HCT116 (cell line): Measurements from ENCODE around the gene OPRL1.

Experiments used
- EZH2phosphoT487 ChIP-seq: fragments of 200-600 bp; IDR thresholded peaks from 2 replicates; pipeline ENCODE4 v1.6.1; 2018; ENCODE audit warnings: antibody characterized with exemption, borderline replicate concordance
- POLR2AphosphoS5 ChIP-seq: IDR thresholded peaks from 2 replicates; pipeline ENCODE4 v1.6.1; 2011; ENCODE audit warnings: mild to moderate bottlenecking, low read depth, low read length, moderate library complexity
- YY1 ChIP-seq: IDR thresholded peaks from 2 replicates; pipeline ENCODE4 v1.6.1; 2011; ENCODE audit warnings: low read length, low read depth, moderate library complexity, mild to moderate bottlenecking; ENCODE audit not compliant: insufficient replicate concordance; ENCODE audit errors: extremely low read depth

DNA sequence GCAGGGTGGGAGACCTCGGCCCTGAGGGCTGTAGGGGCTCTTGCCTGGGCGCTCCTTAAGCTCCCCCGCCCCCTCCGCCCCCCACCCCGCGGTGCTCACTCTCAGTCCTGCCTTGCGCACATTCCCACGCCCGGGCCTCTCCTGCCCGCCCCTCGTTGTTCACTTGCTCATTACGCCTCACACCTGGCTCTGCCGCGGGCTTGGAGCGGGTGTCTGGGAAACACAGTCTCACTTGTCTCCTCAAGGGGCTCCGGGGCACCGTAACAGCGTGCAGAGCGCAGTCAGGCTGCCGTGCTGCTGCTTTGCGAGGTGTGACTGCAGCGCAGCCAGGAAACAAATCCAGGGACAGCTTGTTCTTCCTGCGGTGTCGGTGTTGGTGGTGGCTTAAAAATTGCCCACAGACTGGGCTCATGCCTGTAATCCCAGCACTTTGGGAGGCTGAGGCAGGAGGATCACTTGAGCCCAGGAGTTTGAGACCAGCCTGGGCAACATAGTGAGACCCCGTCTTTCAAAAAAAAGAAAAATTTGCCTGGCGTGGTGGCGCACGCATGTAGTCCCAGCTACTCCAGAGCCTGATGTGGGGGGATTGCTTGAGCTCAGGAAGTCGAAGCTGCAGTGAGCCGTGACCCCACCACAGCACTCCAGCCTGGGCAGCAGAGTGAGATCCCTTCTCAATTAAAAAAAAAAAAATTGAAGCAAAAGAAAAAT, 22.9 kb downstream of the OPRL1 start:
- no peak for TF ChIP-seq YY1
- TF ChIP-seq EZH2phosphoT487: no peak
- TF ChIP-seq POLR2AphosphoS5: no peak
